ENCODE data around the gene GPR137.

GPR137 gene

DNA sequence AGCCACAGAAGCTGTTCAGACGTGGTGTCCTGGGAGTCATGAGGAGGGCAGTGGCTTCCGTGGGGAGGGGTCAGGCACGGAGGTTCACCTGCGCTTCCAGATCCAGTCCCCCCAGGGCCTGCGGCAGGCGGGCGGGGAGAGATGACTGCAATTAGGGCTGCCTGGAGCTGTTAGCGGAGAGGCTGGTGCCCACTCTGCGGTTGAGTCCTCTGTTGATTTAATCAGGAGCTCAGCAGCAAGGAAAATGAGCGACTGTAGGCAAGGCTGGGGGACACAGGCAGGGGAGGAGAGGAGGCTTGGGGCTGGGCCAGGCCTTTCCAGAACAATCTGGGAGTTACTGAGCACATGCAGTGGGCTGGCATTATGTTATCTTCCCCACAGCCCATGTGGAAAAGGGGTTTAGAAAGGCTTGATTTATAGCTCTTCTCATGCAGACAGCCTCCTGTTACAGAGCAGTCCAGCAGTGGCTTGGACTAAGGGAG is 21.2 kb upstream of the GPR137 start:
- ATAC-seq (no peak), DNase-seq (no peak)

DNA sequence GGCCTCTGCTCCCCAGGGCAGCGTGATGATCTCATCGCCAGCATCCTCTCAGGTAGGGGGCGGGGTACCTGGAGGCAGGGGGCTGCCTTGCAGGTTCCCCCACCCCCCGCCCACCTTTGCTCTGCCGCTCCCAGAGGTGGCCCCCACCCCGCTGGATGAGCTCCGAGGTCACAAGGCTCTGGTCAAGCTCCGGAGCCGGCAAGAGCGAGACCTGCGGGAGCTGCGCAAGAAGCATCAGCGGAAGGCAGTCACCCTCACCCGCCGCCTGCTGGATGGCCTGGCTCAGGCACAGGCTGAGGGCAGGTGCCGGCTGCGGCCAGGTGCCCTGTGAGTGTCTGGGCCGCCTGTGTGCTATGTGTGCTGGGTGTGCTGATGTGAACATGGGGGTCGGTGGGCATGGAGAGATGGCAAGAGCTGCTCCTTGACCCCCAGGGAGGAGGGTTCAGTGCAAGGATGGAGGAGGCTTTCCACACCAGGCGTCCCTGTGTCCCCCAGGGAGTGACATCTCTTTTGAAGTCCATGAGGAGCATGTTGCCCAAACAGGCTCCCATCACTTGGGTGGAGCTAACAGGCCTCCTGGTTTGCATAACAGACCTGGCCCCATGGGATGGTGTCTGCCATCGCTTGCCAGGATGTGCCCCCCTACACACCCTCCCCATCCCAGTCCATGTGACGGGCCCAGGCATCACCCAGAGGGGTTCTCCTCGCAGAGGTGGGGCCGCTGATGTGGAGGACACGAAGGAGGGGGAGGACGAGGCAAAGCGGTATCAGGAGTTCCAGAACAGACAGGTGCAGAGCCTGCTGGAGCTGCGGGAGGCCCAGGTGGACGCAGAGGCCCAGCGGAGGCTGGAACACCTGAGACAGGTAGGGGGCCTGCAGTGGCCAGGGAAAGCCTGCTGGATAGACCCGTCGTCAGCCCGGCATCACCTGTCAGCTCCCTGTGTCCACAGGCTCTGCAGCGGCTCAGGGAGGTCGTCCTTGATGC is 20.2 kb upstream of the GPR137 start:
- DNase-seq (no peak), ATAC-seq (no peak)

- DNase-seq (no peak), ATAC-seq (no peak)
These were observed 19.3 kb upstream of the GPR137 start for GRCh38 chr11:64266339-64266738.

- ATAC-seq (no peak), DNase-seq (no peak)
These were observed 18.3 kb upstream of the GPR137 start for GRCh38 chr11:64267207-64267945.

DNA sequence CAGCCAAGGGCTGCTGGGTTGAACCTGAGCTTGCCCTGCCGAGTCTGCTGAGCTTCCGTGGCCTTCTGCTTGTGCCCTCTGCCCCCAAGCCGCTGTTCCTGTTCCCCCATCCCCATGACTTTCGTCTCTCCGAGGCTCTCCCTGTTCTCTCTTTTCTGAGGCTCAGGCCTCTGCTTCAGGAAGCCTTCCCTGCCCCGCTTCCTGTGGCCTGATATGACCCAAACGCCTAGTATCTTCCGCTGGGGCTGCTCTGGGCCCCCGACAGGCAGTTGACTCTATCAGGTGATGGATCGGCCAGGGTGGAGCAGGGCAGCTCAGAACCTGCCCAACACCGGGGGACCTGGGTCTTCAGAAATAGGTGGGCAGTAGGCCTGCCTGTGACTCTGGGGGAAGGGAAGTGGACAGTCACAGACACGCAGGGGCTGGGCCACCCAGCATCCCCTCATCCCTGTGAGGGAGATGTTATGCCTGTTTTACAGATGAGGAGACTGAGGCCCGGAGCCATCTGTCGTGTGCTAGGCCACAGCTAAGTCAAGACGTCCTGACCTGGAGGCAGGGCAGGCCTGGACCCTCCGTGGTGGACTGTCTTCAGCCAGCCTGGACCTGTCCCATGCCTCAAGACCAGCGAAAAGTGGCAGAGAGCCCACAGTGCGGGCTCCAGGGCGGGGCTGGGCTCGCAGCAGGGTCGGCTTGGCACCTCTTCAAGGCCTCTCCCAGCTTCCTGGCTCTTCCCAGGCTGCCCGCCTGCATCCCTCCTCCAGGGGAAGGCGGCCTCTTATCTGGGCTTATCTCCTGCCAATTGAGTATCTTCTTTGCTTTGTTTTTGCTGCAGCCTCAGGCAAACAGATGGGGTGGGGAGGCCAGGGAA is 17.4 kb upstream of the GPR137 start:
- ATAC-seq, result no peak
- no peak for DNase-seq

DNA sequence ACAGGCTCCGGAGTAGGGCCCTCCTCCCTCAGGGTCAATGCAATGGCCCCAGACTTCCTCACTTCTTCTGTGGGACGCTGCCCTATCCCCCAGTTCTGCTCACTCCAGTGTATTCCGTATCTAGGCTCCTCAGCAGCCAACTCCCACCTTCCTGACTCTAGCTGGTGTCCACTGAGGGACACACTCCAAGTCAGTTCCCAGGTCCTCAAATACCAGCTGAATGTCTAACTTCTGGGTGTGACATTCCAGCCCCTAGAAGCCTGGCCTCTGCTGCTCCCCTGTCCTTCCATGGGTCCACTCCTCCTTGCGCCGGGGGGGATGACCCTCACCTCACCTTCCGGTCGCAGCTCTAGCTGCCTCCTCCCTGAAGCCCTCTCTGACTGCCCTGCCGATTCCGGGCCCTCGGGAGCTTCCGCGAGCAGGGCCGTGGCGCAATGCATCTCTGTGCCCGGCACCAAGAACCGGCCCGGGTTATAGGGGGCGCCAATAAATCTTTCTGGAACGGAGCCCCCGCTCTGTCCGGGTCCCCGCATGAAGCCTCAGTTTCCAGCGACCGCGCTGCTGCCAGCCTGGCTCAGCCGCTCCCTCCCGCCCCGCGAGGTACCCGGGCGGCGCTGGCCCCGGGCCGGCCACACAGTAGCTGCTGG is 16.6 kb upstream of the GPR137 start:
- ATAC-seq (peak; percentile 1), DNase-seq (peak; percentile 61)

DNA sequence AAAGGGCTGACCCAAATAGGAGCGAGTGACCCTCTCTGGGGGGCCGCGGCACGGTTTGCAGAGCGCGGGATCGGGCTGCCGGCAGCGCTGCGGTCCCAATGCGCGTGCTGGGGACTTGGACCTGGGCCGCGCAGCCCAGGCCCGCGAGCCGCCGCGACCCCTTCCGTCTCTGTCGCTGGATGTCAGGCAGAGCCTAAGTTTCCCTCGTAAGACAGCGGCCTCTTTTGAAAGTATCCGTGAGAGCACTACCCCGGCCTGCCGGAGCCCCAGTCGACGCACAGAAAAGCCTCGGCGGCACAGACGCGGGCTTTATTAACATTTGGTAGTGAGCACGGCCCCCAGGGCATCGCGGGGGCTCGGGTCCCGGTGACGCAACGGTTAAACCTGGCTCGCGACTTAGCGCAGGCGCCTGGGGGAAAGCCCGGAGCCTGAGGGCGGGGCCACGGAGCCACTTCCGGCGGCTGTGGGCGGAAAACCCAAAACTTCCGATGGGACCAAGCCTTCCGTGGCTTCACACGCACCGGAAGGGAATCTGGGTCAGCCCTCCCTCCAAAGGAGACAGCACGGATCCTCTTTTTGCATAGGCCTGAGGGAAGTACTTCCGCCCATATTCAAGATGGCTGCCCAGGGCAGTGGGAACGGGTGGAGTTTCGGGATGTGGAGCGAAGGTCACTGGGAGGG is 16.0 kb upstream of the GPR137 start:
- DNase-seq (peak; percentile 99), ATAC-seq (peak; percentile 87)

DNA sequence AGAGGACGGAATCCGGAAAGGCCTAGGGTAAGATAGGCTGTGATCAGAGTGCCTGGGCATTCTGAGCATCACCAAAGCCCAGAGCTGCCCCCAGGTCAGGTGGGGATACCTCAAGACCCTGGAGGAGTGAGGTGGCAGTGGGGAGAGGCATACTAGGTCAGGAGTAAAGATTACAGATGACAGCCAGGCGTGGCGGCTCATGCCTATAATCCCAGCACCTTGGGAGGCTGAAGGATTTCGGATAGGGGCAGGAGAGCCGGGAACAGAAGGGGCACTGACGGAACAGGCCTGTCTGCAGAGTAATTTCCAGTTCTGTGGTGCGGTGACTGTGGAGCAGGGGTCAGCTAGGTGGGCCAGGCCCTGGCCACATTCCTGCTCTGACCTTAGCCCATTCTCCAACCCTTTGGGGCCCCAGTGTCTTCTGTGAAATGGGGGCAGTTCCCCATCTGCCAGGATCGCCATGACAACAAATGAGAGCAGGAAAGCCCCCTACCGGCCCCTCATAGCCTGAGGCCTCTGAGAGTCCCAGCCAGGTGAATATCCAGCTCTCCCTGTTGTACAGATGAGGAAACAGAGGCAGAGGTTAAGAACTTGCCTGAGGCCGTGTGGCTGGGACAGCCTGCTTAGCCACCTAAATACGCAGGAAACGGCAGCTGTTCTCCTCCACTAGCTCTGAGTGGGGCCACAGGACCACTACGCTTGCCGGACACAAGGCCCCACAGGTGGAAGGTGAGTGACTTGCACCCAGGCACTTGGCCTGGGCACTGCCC is 10.4 kb upstream of the GPR137 start:
- no peak for DNase-seq
- no peak for ATAC-seq

DNA sequence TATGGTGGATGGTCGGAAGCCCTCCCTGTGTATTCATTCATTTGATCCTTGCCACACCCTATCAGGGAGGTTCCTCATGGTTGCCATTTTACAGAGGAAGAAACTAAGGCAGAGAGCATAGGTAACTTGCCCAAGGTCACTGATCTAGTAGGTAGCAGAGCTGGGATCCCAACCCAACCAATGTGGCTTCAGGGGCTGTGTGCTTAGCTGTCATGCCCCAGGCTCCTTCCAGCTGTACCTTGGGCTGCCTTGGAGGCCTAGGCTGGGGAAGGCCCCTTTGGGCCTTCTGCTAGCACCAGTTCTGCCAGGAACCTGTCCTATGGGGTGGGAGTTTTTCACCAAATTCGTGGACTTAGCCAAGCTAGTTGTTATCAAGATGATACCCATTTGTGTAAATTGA is 9.8 kb upstream of the GPR137 start:
- ATAC-seq, result no peak

DNA sequence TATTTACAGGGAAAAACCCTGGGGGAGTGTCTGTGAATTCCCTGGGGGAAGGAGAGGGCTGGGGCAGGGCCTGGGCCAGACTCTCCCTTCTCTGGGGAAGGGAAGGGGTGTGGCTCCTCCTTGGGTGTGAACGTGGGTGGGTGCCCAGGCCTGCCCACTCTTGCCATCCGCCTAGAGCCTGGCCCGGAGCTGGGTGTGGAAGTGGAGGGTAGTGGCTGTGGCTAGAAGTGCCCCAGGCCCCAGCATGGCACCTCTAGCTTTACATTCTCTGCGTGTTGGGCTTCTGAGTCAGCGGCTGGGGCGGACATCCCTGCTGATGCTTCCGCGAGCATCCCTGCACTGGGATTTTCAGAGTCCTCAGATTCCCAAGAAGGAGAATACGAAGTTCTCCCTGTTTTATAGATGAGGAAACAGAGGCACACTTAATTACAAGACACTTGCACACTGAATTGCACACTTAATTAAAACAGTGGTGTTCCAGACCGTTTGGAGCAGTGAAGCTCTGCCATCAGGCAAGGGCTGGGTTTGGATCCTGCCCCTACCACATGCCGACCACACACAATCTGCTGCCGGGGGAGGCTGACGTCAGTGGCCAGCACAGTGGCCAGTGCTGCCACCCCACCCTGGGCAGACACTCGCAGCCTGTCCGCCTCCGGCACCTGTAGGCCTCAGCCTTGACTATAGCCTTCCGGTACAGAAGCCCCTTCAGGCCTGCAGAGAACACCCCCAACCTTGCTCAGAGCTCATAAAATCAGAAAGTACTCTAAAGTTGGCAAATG is 8.8 kb upstream of the GPR137 start:
- ATAC-seq, result no peak
- no peak for DNase-seq

More for the DNA sequence above, 9.8 kb upstream of the GPR137 start:
- no peak for DNase-seq

DNA sequence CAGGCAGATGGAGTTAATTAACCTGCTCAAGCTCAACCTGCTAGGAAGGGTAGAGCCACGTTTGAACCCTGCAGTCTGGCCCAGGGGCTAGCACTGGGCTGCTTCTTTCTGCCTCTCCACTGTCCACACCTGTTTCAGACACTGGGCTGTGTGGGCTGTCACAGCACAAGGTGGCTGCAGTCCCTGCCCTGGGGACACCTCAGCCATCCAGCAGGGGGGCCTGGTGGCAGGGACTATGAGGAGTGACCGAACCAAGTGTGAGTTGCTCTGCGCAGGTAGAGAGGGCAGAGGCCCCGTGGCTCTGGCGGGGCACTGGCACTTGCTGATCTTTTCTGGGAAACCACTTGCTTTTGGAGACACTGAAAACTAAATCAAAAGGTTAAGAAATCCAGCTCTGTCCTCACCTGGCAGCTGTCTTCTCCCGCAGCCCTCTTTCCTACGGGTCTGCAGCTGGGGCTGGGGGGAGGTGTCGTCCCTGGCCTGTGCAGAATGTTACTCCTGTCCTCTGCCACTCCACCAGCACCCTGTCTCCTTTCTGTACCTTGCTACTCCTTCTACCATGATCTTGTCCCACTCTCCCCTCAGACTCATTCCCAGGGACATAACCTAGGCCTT is 7.0 kb upstream of the GPR137 start:
- ATAC-seq (peak; percentile 19), DNase-seq (no peak)

DNA sequence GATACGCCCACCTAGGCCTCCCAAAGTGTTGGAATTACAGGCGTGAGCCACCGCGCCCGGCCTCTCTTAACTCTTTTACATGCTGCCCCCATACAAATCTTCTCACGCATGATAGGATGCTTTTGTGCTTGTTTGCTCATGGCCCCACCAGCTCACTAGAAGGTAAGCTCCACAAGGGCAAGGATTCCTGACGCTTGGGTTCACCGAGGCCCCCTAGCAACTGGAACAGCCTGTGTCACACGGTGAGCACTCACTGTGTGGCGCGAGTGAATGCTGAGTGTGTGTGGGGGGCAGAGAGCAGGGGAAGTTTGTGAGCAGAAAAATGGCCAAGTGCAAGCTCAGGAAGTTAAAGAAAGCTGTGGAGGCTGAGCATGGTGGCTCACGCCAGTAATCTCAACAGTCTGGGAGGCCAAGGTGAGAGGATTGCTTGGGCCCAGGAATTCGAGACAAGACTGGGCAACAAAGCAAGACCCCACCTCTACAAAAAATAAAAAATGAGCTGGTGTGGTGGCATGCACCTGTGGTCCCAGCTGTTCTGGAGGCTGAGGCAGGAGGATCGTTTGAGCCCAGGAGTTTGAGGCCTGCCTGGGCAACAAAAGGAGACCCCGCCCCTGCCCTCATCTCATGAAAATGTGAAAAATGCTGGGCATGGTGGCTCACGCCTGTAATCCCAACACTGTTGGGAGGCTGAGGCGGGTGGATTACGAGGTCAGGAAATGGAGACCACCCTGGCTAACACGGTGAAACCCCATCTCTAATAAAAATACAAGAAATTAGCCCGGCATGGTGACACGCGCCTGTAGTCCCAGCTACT is 3.5 kb upstream of the GPR137 start:
- DNase-seq (no peak), ATAC-seq (no peak)

DNA sequence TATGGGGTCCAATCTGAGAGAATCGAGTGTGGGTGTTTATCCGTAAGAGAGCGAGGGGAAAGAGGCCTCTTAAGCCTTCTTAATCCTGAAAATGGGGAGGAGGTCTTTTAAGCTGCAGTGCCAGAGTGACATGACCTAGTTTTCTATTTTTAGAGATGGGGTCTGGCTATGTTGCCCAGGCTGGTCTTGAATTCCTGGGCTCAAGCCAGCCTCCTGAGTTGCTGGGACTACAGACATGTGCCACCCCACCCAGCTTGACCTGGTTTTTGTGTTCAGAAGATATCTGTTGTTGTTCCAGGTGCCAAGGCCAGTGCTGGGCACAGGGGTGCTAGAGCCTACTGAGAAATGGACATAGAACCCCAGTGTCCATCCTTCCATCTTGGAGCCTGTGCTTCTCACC is 2.6 kb upstream of the GPR137 start:
- ATAC-seq (no peak), DNase-seq (no peak)

GRCh38 chr11:64284048-64284961 is 1.3 kb upstream of the GPR137 start, which contains the start of gene BAD:
BAD (minus strand) TSS chr11:64284665; CDS start chr11:64284368, 297 bp downstream.
- ATAC-seq, result peak; percentile 93

DNA sequence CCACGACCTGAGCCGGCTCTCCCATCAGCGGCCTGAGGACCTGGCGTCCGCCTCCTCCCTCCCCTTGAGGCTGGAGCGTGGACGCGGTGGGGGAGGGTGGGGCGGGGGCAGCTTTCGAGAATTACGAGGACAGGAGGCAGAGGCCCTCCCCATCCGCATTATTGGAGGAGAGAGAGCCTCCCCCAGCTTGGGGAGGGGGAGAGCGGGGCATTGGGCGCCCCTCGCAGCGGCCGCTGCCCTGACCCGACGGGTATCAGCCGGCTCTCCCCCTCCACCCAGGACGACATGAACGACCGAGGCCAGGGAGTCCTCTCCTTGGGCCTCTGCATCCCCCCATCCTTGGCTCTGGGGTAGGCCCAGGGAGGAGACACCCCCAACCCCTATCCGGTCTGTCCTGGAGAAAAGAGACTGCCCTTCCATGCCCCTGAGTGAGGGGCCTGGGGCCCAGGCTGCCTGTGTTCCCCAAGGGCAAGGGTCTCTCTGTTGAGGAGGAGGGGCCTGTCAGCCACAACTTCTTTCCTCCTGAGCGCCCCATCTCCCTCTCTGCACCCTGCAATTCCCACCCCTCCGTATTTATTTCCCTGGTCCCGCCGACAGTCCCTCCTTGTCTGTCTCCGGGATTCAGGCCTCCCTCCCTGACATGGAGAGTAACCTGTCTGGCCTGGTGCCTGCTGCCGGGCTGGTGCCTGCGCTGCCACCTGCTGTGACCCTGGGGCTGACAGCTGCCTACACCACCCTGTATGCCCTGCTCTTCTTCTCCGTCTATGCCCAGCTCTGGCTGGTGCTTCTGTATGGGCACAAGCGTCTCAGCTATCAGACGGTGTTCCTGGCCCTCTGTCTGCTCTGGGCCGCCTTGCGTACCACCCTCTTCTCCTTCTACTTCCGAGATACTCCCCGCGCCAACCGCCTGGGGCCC is 495 bp downstream of the GPR137 start:
- ATAC-seq, result no peak
- DNase-seq, result no peak

More at GRCh38 chr11:64284048-64284961, 1.3 kb upstream of the GPR137 start, which contains the start of gene BAD:
- peak; percentile 95 for DNase-seq

DNA sequence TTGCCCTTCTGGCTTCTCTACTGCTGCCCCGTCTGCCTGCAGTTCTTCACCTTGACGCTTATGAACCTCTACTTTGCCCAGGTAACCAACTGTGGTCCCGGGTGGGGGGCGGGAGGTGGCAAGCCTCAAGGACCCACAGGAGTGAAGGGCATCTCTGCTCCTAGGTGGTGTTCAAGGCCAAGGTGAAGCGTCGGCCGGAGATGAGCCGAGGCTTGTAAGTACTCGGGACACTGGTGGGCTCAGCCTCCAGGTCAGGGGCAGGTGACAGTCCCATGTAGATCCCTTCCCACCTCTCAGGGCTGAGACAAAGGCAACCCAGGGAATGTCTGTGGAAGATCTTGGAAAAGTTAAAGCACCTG is 1.1 kb downstream of the GPR137 start:
- ATAC-seq (no peak), DNase-seq (no peak)

Measured in stimulated activated naive CD8-positive, alpha-beta T cell treated with anti-CD3 and anti-CD28 coated beads, Interleukin-15, Interleukin-2, amounts not matched to agents 100 U/mL and 50 U/mL, for 24 hours (primary cell).